Colonic mucosa (tissue), 4 donors: ENCODE results near the gene FZD10. TPM values are rescaled to one million over a fixed set of nuclear protein-coding genes. Genes with fewer than 3 reads are reported as not detected.

ENCODE experiments used
- DNase-seq: peaks from one replicate; pipeline ENCODE4 v3.0.0-alpha.2; 2020
- H3K27ac ChIP-seq: fragments of 200-600 bp; one replicate; pipeline ENCODE4 v1.8.0; 2021
- H3K27me3 ChIP-seq: fragments of 200-600 bp; one replicate; pipeline ENCODE4 v1.8.0; 2021
- H3K36me3 ChIP-seq: fragments of 200-600 bp; one replicate; pipeline ENCODE4 v1.8.0; 2021
- H3K4me1 ChIP-seq: fragments of 200-600 bp; one replicate; pipeline ENCODE4 v1.8.0; 2021; ENCODE audit warnings: mild to moderate bottlenecking
- H3K4me3 ChIP-seq: fragments of 200-600 bp; one replicate; pipeline ENCODE4 v1.8.0; 2021
- H3K9ac ChIP-seq, 2 donors: one replicate each; pipeline ENCODE4 v1.7.0; 2013; ENCODE audit warnings: control low read depth in 2 of 2, low read depth in 2 of 2, low read length in 2 of 2
- H3K9me3 ChIP-seq: fragments of 200-600 bp; one replicate; pipeline ENCODE4 v1.8.0; 2021
- CTCF ChIP-seq: fragments of 200-600 bp; IDR thresholded peaks from one replicate; pipeline ENCODE4 v1.8.0; 2022; ENCODE audit warnings: antibody characterized with exemption, mild to moderate bottlenecking
- intact Hi-C: fragments of 100-400 bp; cut with DNase I; formaldehyde crosslinking; loops from one replicate; pipeline ENCODE4 v1.14.1; 2022
- total RNA-seq, 2 donors: library from RNA; stranded (reverse); fragmentation: NEBNext Ultra II Directional in 1 of 2; extraction: Animal tissue kit (Norgen Biotek cat#: 25700) in 1 of 2; gene quantifications; one replicate each; pipeline ENCODE4 v1.2.1, GENCODE V29; 2021
- donor health status: healthy.
- donor health status: DM: no; HTN: no; CAD: no.
- donor health status: DM: no; HTN: no; CAD: no.

Gene FZD10
- total RNA-seq, 2 donors from 2014 or later: 0.21 to 0.27 TPM

DNA sequence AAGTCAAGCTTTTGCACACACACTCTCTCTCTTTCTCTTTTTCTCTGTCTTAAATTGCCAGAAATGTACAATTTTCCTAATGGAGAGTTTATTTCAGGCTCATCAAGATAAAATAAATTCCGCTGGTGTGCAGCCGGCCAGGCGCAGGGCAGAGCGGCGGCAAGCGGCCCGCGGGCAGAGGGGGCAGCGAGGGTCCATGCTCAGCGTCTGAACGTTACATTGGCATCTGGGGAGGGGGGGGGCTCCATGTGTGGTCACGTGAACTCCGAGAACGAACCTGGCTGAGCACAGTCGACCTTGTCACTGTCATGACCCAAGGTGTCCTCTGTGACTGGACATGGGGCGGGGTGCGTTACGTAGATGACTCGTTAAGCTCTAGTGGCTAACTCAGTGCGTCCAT is 23.8 kb upstream of the FZD10 start:
- Histone ChIP-seq H3K36me3 (no peaks in the 10 kb centered on the region), H3K9ac (no peak overlapping the region), H3K4me3 (no peak overlapping the region), H3K9me3 (no peaks in the 10 kb centered on the region), H3K27ac (no peak overlapping the region), H3K27me3 (no peaks in the 10 kb centered on the region), H3K4me1 (no peaks in the 10 kb centered on the region)
- intact Hi-C loops: no loop called here
- TF ChIP-seq CTCF: no peak
- DNase-seq: no peak

GRCh38 chr12:130139567-130140421 is 22.5 kb upstream of the FZD10 start:
- no peaks in the 10 kb centered on the region for H3K4me1 ChIP-seq
- H3K9me3 ChIP-seq: no peaks in the 10 kb centered on the region
- H3K4me3 ChIP-seq: no peak overlapping the region
- no peaks in the 10 kb centered on the region for H3K36me3 ChIP-seq
- H3K27ac ChIP-seq: no peak overlapping the region
- no peak overlapping the region for H3K9ac ChIP-seq
- DNase-seq: no peak
- intact Hi-C loops: no loop called here
- no peak for TF ChIP-seq CTCF
- no peaks in the 10 kb centered on the region for H3K27me3 ChIP-seq

DNA sequence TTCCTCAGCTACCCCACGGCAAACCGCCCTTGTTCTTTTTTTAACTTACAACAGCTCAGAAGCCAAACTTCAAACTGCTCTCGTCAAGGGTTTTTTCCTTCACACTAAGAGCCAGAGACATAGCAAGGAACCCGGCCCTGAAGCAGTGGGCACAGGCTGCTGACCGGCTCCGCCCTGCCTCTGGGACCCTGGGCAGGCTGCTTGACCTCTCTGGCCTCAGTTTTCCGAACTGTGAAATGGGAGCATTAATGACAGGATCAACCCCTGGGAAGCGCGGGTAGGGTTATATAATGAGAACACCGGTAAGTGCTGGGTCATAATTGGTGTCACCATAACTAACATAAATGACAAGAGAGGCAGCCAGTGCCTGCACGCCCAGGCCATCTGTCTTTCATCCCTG is 21.2 kb upstream of the FZD10 start:
- no peak for DNase-seq
- no peak overlapping the region for H3K9ac ChIP-seq
- H3K4me1 ChIP-seq: no peaks in the 10 kb centered on the region
- H3K27me3 ChIP-seq: no peaks in the 10 kb centered on the region
- no peak for TF ChIP-seq CTCF
- no peak overlapping the region for H3K27ac ChIP-seq
- H3K4me3 ChIP-seq: no peak overlapping the region
- H3K36me3 ChIP-seq: no peaks in the 10 kb centered on the region
- H3K9me3 ChIP-seq: no peaks in the 10 kb centered on the region
- intact Hi-C loops: no loop called here

DNA sequence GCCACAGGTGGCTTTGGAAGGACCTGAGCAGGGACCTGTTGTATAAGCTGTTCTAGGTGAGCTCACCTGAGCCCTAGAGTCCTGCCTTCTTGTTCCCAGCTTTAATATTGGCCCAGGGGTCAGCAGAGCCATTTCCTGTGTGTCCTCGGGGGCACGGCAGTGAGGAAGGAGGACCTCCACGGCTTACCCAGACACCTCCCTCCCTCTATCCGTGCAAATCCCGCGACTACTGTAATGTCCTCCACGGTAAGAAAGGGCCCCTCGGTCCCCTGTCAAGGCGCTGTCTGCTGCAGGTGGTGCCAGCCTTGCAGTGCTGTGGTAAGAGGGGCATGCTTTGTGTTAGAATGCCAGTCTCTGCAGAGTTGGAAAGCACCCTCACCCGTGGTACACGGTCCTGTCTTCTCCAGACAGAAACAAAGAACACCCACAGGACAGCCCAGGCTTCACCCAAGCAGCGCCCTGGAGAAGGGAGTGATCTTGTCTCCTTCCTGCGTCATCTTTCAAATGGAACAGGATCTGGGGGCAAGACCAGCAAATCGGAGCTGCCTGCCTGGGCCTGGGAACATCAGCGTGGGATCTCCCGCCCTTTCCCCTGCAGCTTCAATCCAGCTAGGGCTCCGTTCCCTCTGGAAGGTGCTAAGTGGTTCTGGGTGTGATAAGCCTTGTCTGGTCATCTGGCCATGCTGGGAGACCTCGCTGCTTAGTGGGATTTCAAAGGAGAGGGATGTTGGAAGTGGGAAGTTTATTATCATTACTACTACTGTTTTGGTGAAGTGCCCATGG is 20.2 kb upstream of the FZD10 start:
- Histone ChIP-seq H3K9me3 (no peaks in the 10 kb centered on the region), H3K27ac (no peak overlapping the region), H3K36me3 (no peaks in the 10 kb centered on the region), H3K9ac (no peak overlapping the region), H3K27me3 (no peaks in the 10 kb centered on the region), H3K4me1 (no peaks in the 10 kb centered on the region), H3K4me3 (no peak overlapping the region)
- DNase-seq: no peak
- no peak for TF ChIP-seq CTCF
- intact Hi-C loops: no loop called here

- no peak for TF ChIP-seq CTCF
- no peak overlapping the region for H3K27ac ChIP-seq
These were observed 19.5 kb upstream of the FZD10 start for GRCh38 chr12:130142736-130143135.

More at GRCh38 chr12:130142736-130143135, 19.5 kb upstream of the FZD10 start:
- Histone ChIP-seq H3K27me3 (no peaks in the 10 kb centered on the region), H3K4me1 (no peaks in the 10 kb centered on the region), H3K9ac (no peak overlapping the region), H3K36me3 (no peaks in the 10 kb centered on the region), H3K9me3 (no peaks in the 10 kb centered on the region), H3K4me3 (no peak overlapping the region)
- DNase-seq: no peak
- intact Hi-C loops: no loop called here
